Measurements from ENCODE around the gene UHRF1. TPM values are rescaled to one million over a fixed set of nuclear protein-coding genes. Genes with fewer than 3 reads are reported as not detected.

Gene UHRF1
- total RNA-seq, 4 donors from 2014 or later, result 0.57 to 1.3 (median 1.0) TPM

- no peak for TF ChIP-seq CTCF (IDR thresholded peaks at IDR 0.05; ENCODE audit: low read depth)
These were observed 67.3 kb downstream of the UHRF1 start for GRCh38 chr19:4976401-4977298.

- no peak for TF ChIP-seq CTCF (IDR thresholded peaks at IDR 0.05; ENCODE audit: low read depth)
These were observed 68.2 kb downstream of the UHRF1 start for GRCh38 chr19:4977299-4978174.

- no peak for TF ChIP-seq CTCF (IDR thresholded peaks at IDR 0.05; ENCODE audit: low read depth)
These were observed 70.0 kb downstream of the UHRF1 start for GRCh38 chr19:4979211-4979807.

- TF ChIP-seq CTCF (IDR thresholded peaks at IDR 0.05; ENCODE audit: low read depth), result no peak
These were observed 70.8 kb downstream of the UHRF1 start for GRCh38 chr19:4980067-4980466.

- TF ChIP-seq CTCF (IDR thresholded peaks at IDR 0.05; ENCODE audit: low read depth), result no peak
These were observed 71.8 kb downstream of the UHRF1 start for GRCh38 chr19:4980838-4981680.

- no peak for TF ChIP-seq CTCF (IDR thresholded peaks at IDR 0.05; ENCODE audit: low read depth)
These were observed 72.3 kb downstream of the UHRF1 start for GRCh38 chr19:4981681-4981958.
